GM10266 (cell line): Measurements from ENCODE around the gene RPAP3.

Experiments
- DNase-seq: peaks from one replicate; pipeline ENCODE4 v3.0.0; 2012; ENCODE audit errors: extremely low spot score
- CTCF ChIP-seq: IDR thresholded peaks from 2 replicates; pipeline ENCODE4 v1.5.1; 2012; ENCODE audit warnings: mild to moderate bottlenecking, low read depth; ENCODE audit not compliant: control insufficient read depth, insufficient read depth; ENCODE audit errors: missing control alignments

Gene RPAP3

GRCh38 chr12:47700263-47700662 lies 5.6 kb downstream of the RPAP3 start:
- TF ChIP-seq CTCF = no peak
- DNase-seq = no peak

GRCh38 chr12:47698631-47699030 lies 7.2 kb downstream of the RPAP3 start:
- no peak for DNase-seq

DNA sequence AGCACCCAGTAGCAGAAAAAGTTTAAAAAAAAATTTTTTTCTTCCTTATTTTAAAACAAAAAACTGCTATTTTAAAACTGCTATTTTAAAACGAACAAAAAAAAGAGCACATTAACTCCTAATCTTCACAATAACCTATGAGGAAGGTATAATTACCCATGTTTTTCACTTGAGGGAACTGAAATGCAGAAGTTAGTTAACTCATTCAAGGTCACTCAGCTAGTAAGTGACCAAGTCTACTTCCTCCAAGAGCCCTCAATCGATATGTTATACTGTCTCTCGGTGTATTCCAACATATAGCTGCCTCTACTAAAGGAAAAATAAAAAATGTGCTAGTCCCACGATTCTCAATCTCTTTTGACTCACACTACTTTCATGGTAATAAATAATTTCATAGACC lies 7.8 kb downstream of the RPAP3 start:
- no peak for DNase-seq
- TF ChIP-seq CTCF = no peak

More at GRCh38 chr12:47698631-47699030, 7.2 kb downstream of the RPAP3 start:
- no peak for TF ChIP-seq CTCF

- TF ChIP-seq CTCF = no peak
- no peak for DNase-seq
Measured at GRCh38 chr12:47689215-47689614, 16.6 kb downstream of the RPAP3 start.

- DNase-seq = no peak
- no peak for TF ChIP-seq CTCF
Measured at GRCh38 chr12:47687636-47688035, 18.2 kb downstream of the RPAP3 start.

- peak; percentile 54 for TF ChIP-seq CTCF
- peak; percentile 27 for DNase-seq
Measured at GRCh38 chr12:47686645-47687240, 19.1 kb downstream of the RPAP3 start.

DNA sequence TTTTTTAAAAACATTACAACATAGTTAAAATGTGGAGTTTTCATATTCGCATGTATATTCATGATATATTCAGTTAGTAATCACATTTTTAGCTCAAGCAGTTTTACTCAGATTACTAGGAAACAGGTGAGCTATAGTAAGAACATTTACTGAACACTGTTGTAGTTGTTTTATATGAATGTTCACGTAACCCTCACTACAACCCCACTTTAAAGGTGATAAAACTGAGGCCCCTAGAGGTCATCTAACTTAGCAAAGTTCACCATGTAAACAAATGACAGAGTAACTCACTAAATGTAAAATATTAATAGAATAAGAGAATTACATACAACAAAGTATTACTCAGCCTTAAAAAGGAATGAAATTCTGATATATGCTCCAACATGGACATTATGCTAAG lies 26.0 kb downstream of the RPAP3 start:
- no peak for DNase-seq
- no peak for TF ChIP-seq CTCF
